Cardiac muscle cell (in vitro differentiated cells and primary cell): Measurements from ENCODE around the gene ACSS3. TPM values are rescaled to one million over a fixed set of nuclear protein-coding genes. Genes with fewer than 3 reads are reported as not detected.

ENCODE experiments used
- DNase-seq, 2 donors: peaks; one replicate each; pipeline versions ENCODE4 v3.0.0 to v3.0.0-alpha.2; 2010 to 2017; ENCODE audit warnings: low read depth in 1 of 2, low spot score in 1 of 2
- H3K27ac ChIP-seq: fragments of 200-600 bp; sonication (generic); 2 replicates; pipeline ENCODE4 v1.5.1; 2016
- H3K27me3 ChIP-seq: fragments of 200-600 bp; sonication (generic); 2 replicates; pipeline ENCODE4 v1.6.0; 2016; ENCODE audit warnings: control low read depth
- H3K36me3 ChIP-seq: fragments of 200-600 bp; sonication (generic); 2 replicates; pipeline ENCODE4 v1.5.1; 2016; ENCODE audit warnings: control low read depth
- H3K4me1 ChIP-seq: fragments of 200-600 bp; sonication (generic); 2 replicates; pipeline ENCODE4 v1.8.1; 2017; ENCODE audit warnings: low read depth, mild to moderate bottlenecking, mixed run types
- H3K4me3 ChIP-seq: fragments of 200-600 bp; sonication (generic); 2 replicates; pipeline ENCODE4 v1.5.1; 2016; ENCODE audit warnings: mild to moderate bottlenecking
- H3K9me3 ChIP-seq: fragments of 200-600 bp; sonication (generic); 2 replicates; pipeline ENCODE4 v1.5.1; 2017; ENCODE audit warnings: low read depth, mild to moderate bottlenecking, control low read depth
- CTCF ChIP-seq: IDR thresholded peaks from 2 replicates; pipeline ENCODE4 v1.5.1; 2012; ENCODE audit warnings: low read depth, mild to moderate bottlenecking, low read length
- polyA plus RNA-seq: library from polyadenylated mRNA; unstranded; fragments of >200 nt; fragmentation: Nextera tagmentation; extraction: Ambion mirVana; gene quantifications from 2 replicates; pipeline ENCODE4 v1.2.1, GENCODE V29; 2016
- total RNA-seq: library from RNA; depleted of rRNA; stranded (reverse); fragments of >200 nt; gene quantifications from 2 replicates; pipeline ENCODE4 v1.2.3, GENCODE V29; 2016

The ACSS3 gene
- total and polyA plus RNA-seq, 2 experiments from 2014 or later, result 15.9 to 32.4 TPM

- H3K4me3 ChIP-seq, result no peak overlapping the region
- no peak for TF ChIP-seq CTCF
Observed at GRCh38 chr12:81212996-81213696, 135.3 kb downstream of the ACSS3 start.

GRCh38 chr12:81216739-81217138 is 138.9 kb downstream of the ACSS3 start:
- no peaks in the 10 kb centered on the region for H3K9me3 ChIP-seq
- no peak for TF ChIP-seq CTCF
- no peaks in the 10 kb centered on the region for H3K4me1 ChIP-seq
- no peak overlapping the region for H3K27ac ChIP-seq
- DNase-seq, result no peak
- H3K4me3 ChIP-seq, result no peak overlapping the region
- no peaks in the 10 kb centered on the region for H3K36me3 ChIP-seq
- H3K27me3 ChIP-seq, result no peaks in the 10 kb centered on the region

More at GRCh38 chr12:81212996-81213696, 135.3 kb downstream of the ACSS3 start:
- no peaks in the 10 kb centered on the region for H3K27me3 ChIP-seq
- H3K36me3 ChIP-seq, result no peaks in the 10 kb centered on the region
- no peaks in the 10 kb centered on the region for H3K9me3 ChIP-seq
- H3K4me1 ChIP-seq, result peaks cover under 1% of the 10 kb centered on the region
- H3K27ac ChIP-seq, result no peak overlapping the region
- DNase-seq, result no peak

- Histone ChIP-seq H3K36me3 (no peaks in the 10 kb centered on the region), H3K27me3 (no peaks in the 10 kb centered on the region), H3K9me3 (no peaks in the 10 kb centered on the region), H3K4me1 (no peaks in the 10 kb centered on the region), H3K4me3 (no peak overlapping the region), H3K27ac (no peak overlapping the region)
- DNase-seq, result no peak
- no peak for TF ChIP-seq CTCF
Observed at GRCh38 chr12:81221681-81222080, 143.8 kb downstream of the ACSS3 start.

GRCh38 chr12:81222846-81223592 is 145.1 kb downstream of the ACSS3 start:
- H3K27ac ChIP-seq, result no peak overlapping the region
- no peaks in the 10 kb centered on the region for H3K36me3 ChIP-seq
- no peaks in the 10 kb centered on the region for H3K9me3 ChIP-seq
- DNase-seq, result no peak
- H3K4me1 ChIP-seq, result no peaks in the 10 kb centered on the region
- no peak overlapping the region for H3K4me3 ChIP-seq
- no peaks in the 10 kb centered on the region for H3K27me3 ChIP-seq
- no peak for TF ChIP-seq CTCF

GRCh38 chr12:81224626-81225025 is 146.7 kb downstream of the ACSS3 start:
- Histone ChIP-seq H3K27ac (no peak overlapping the region), H3K4me3 (no peak overlapping the region), H3K27me3 (no peaks in the 10 kb centered on the region), H3K4me1 (no peaks in the 10 kb centered on the region), H3K9me3 (no peaks in the 10 kb centered on the region), H3K36me3 (no peaks in the 10 kb centered on the region)
- no peak for TF ChIP-seq CTCF
- no peak for DNase-seq
